NCI-H1417 (cell line): ENCODE measurements around the gene OR51F1.
"Not testable (repeated sequence)": the region's sequence is repeated elsewhere in the genome, so short reads cannot be mapped to it uniquely, and the experiment has no call there.

Experiments used
- DNase-seq, 3 experiments: peaks; one replicate each; lab custom pipeline; 2025; lab: John Stamatoyannopoulos, UW

OR51F1 gene, protein sequence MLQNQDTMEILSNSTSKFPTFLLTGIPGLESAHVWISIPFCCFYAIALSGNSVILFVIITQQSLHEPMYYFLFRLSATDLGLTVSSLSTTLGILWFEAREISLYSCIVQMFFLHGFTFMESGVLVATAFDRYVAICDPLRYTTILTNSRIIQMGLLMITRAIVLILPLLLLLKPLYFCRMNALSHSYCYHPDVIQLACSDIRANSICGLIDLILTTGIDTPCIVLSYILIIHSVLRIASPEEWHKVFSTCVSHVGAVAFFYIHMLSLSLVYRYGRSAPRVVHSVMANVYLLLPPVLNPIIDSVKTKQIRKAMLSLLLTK

DNA sequence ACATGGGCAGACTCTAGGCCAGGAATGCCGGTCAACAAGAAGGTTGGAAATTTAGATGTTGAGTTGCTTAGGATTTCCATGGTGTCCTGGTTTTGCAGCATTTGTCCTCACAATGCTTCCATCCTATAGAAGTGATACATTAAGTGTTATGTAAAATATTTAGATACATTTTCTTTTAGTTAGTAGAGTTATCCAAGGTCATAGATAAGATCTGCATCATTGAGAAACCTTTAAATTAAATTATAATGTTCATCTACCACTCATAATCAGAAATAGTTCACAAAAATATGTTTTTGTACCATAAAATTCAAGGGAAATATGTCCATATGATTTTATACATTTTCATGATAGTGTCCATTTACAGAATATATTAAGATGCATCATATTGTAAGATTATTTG, at the start of gene OR51F1:
Gene OR51F1, minus strand, starts transcription at position 101 of the 400 bp plus-strand sequence. Its CDS starts 0 bp downstream, at position 101.
- DNase-seq, result no peak

DNA sequence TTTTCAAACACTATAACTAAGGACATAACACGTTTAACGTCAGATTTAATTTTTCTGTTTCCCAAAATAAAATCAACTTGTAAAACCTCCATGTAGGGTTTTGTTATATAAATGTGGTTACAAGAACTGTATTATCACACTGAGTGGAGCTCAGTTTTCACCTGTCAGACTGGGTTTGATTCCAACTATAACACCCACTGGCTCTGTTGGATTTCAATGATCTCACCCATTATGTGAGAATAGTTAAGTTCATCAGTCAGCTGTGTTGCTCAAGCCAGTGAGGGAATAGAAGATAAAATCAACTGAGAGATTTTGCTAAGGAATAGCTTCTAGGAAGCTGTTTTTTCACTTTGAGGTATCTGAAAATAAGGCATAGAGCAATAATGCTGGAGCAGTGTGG, 39.5 kb upstream of the OR51F1 start:
- no peak for DNase-seq

DNA sequence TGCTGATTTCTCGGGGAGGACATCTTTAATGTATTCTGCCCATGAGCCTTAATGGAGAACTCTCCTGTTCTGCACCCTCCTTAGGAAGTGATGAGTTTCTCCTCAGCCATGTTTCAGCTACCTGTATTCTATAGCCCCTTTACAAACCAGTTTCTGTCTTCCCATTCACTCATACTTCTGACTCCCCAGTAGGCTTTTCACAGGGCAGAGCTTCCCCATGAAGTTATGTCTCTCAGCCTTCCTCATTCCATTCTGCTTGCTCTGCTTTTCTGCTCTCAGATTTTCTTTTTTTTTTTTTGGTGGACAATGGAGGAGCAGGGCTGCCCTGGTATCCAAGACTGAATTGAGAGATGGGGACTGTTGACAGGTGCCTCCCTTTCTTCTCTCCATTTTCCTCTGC, 38.7 kb upstream of the OR51F1 start:
- no peak for DNase-seq

DNA sequence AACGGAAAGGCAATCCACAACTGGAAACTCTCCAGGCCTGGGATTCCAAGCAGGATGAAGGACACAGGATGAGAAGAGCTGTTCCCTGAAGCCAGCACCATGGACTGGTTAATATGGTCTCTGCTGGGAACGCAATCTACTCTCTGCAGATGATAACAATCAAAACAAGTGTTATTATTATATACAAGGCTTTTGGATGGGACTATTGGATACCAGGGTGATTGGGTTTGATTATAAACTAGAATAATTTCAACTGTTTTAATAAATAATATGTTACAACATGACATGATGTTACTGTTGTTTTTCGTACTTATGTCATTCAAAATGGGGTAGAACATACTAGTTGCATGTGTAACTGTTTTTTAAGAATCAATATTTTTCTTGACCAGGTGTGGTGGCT, 34.5 kb upstream of the OR51F1 start, which contains the start of gene OR52R1:
Gene OR52R1, minus strand, starts transcription at position 101 of the 400 bp plus-strand sequence. Its CDS starts 0 bp downstream, at position 101.
- DNase-seq, result no peak

DNA sequence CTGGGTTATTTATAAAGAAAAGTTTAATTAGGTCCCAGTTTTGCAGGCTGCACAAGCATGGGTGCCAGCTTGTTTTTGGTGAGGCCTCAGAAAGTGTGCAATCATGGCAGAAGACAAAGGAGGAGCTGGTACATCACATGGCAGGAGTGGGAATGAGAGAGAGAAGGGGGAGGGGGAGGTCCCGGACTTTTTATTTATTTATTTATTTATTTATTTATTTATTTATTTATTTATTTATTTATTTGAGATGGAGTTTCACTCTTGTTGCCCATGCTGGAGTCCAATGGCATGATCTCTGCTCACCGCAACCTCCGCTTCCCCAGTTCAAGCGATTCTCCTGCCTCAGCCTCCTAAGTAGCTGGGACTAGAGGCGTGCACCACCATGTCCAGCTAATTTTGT, 31.6 kb upstream of the OR51F1 start:
- not testable (repeated sequence) for DNase-seq

DNA sequence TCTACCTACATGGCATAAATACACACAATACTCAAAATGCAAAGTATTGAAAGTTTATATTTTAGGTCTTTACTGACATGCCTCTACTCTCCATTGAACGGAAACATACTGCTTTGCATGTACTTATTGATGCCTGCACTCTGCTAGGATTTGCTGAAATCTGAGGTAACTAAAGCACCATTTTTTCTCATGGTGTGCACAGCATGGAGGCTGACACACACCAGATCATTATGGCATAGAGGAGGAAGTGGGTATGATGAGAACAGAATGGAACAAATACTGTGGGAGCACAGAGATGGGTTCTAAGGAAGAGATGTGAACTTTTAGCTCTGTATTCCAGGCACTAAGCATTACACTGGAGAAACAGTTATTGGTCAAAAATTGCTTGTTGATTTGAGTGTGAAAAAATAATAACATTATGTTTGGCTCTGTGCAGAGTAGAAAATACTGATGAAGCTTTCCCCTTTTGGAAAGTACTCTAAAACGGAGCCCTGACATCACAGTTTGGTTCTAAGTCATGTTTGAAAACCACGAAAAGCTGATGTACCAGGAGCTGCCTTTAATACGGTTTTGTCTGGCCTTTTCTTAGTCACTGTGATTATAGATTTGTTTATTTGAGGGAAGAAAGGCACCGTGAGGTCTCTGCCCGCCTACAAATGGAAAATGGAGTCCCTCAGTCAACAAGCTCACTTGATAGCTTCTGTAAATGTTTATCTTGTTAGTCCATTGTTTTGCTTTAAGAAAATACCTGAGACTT, 28.9 kb upstream of the OR51F1 start:
- no peak for DNase-seq

DNA sequence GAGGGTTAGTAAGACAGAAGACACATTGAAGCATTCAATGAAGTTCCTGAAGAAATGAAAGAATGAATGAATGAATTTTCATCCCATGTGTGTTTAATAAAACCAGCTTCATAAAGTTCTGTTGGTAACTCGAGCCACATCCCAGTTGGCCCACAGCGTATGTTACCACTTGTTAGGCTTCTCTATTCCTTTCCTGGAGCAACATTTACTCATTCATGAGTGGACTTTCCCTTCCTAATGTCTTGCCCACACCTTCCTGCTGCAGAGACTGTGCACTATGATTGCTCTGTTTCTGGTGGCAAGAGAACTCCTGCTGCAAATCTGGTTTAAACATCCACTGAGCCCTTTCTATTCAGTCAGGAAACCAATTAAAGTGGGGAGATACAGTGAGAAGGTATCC, 27.5 kb upstream of the OR51F1 start:
- no peak for DNase-seq

DNA sequence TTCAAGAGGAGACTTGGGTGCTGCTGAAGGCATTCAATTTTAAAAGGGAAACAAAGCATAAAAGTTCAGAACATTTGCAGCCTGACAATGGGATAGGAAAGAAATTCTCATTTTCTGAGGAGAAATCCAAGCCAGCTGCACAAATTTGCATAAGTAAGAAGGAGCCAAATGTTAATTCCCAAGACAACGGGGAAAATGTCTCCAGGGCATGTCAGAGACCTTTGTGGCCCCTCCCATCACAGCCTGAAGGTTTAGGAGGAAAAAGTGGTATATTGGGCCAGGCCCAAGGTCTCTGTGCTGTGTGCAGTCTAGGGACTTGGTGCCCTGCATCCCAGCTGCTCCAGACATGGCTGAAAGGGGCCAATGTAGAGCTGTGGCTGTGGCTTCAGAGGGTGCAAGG, 12.7 kb upstream of the OR51F1 start:
- DNase-seq, result no peak

DNA sequence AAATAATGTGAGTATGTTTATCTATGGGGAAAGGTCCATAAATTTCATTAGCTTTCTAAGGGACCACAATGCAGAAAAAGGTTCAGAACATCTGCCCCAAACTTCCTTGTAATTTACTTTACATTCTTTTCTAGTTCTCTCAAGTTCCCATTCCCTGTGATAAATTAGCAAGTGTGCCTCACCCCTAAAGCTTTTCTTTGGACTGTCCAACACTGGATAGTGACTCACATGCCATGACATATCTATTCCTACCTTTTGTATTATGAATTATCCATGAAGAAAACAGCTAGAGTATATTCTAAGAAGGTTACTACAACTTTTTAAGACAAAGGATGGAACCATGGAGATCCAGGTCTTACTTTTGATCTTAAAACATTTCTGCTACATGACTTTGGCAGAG, 1.6 kb downstream of the OR51F1 start:
- DNase-seq, result no peak

DNA sequence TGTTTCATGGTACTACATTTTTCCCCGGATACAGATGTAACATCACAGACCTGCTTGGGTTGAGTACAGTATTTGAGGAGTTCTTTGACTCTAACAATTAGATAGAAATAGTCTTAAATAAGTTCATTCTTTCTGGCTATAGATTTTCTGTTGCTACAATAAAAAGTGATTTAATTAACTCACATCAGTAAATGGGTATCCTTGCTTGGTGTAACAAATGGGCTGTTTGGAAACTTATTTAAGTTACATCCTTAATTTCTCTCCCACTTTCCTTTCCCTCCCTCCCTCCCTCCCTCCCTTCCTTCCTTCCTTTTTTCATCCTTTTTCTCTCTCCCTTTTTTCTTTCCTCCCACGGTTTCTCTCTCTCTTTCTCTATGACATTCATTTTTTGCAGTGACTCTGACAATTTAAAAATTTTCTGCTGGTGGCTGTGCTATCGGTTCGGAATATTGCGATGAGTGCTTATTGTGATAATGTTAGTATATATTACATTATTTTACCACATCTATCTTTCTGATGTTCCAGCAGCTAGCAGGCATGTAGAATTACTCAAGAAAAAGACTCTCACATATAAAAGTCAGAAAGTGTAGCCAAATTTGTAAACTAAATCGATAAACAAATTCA, 3.2 kb downstream of the OR51F1 start:
- no peak for DNase-seq

DNA sequence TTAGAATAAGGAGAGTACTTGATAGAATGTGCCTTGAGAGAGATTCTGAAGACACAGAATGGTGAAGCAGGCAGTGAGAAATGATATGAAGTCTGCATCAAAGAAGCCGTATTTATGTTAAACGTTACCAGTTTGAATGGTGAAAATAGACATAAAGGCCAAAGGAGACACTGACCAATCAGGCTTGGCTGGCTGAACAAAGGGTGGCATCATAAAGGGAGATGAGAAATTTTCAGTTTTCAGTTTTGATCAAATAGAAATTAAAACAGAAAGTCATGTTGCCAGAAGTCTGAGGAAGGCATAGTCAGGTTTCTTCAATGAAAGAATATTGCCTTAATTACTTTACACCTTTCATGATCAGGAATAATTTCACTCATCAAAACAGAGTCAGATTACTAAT, 6.6 kb downstream of the OR51F1 start:
- no peak for DNase-seq

DNA sequence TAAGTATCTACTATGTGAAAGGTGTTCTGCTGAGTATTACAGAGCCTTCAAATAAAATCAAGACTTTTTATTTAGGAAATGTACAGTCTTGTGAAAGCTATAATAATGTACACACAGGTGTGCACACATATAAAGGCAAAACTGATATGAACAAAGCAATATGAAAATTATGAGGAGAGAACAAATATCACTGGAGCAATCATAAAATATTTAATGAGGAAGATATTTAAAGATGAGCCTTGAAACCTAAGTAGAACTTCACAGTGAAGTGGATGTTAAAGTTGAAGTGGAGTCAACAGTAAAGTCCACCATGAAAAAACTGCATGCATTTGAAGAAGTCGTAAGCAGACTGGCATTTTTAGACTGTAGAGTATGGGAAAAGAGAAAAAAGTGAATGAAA, 18.5 kb downstream of the OR51F1 start:
- peak in 1 of 3 experiments; percentile 18 for DNase-seq

DNA sequence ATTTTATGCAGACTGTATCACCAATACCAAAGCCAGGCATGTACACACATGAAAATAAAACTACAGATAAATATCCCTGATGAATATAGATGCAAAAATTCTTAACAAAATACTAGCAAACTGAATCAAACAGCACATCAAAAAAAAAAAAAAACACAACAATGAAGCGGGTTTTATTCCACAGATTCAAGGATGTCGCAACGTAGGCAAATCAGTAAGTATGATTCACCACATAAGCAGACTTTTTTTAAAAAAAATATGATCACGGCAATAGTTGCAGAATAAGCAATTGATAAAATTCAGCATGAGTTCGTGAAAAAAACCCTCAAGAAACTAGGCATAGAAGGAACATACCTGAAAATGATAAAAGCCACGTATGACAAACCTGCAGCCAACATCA, 21.3 kb downstream of the OR51F1 start:
- DNase-seq, result no peak

DNA sequence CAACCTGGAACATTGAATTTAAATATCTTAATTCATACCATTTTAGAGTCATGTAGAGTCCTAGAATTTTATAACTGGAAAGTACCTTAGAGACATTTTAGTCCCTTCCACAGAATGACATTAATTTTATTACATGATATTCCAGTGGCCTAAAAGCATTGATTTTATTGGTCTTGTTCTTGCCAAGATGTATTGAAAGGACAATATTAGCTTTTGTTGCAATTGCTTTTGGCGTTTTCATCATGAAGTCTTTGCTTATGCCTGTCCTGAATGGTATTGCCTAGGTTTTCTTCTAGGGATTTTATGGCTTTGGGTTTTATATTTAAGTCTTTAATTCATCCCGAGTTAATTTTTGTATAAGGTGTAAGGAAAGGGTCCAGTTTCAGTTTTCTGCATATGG, 29.0 kb downstream of the OR51F1 start:
- DNase-seq, result no peak

DNA sequence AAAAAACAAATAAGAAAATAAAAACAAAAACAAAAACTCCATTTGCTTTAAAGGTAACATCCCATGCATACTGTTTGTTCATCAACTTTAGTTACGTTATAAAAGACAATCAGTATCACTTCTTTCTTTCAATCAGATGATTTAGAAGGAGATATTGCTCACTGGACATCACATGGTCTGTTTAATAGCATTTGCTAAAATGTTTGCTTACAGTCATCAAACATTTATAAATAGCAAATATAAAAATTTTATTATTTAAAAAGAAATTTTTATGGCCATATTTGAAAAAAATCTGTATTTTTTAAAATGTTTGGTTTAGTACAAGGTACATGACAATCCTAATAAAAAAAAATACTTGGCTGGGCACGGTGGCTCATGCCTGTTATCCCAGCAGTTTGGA, 42.6 kb downstream of the OR51F1 start:
- no peak for DNase-seq

DNA sequence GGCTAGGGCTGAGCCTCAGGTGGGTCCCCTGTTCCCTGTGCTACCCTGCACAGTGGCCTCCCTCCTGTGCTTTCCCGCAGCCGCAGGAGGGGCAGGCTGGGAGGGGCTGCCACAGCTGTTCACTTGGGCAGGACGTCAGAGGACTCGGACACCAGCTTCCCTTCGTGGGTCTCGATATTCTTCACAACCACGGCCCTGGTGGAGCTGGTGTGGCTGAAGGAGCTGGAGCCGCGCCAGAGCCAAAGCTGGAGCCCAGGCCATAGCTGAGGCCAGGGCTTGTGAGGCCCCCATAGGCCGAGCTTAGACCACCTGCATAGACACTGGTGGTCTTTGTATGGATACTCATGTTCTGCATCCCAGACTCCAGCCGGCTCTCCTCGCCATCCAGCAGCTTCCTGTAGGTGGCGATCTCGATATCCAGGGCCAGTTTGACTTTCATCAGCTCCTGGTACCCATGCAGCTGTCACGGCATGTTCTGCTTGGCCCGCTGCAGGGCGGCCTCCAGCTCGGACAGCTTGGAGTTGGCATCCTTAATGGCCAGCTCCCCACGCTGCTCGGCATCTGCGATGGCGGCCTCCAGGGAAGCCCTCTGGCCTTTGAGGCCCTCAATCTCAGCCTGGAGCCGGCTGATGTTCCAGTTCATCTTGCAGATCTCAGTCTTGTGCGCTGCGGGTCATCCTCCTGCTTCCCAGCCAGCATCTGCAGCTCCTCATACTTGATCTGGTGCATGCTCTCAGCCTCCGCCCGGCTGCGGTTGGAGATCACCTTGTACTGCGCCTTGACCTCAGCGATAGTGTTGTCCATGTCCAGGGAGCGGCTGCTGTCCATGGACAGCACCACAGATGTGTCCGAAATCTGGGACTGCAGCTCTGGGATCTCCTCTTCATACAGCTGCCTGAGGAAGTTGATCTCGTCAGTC, 46.9 kb downstream of the OR51F1 start:
- not testable (repeated sequence) for DNase-seq
